ENCODE measurements around the gene CLEC4G.

The CLEC4G gene

GRCh38 chr19:7706188-7706954 lies 25.5 kb downstream of the CLEC4G start:
- TF ChIP-seq EZH2 (optimal IDR thresholded peaks at IDR 0.05; ENCODE audit: low read depth, low read length) (no peak), CTCF (IDR thresholded peaks at IDR 0.05; ENCODE audit: low read length) (no peak), EZH2phosphoT487 (IDR thresholded peaks at IDR 0.05; ENCODE audit: low read length) (no peak)
- H3K36me3 ChIP-seq (replicated peaks; ENCODE audit: insufficient read depth, low read length), result no peaks in the 10 kb centered on the region
- DNase-seq, result no peak
- H4K20me1 ChIP-seq (ENCODE audit: insufficient read depth, low read length), result no peaks in the 10 kb centered on the region
- H3K4me1 ChIP-seq (ENCODE audit: low read length), result no peaks in the 10 kb centered on the region
- H2AFZ ChIP-seq (ENCODE audit: low read length), result no peak overlapping the region
- no peak overlapping the region for H3K27ac ChIP-seq (ENCODE audit: low read length)
- H3K79me2 ChIP-seq (ENCODE audit: low read length), result no peaks in the 10 kb centered on the region
- H3F3A ChIP-seq (ENCODE audit: insufficient read depth, low read length), result no peaks in the 10 kb centered on the region
- no peak overlapping the region for H3K9ac ChIP-seq (ENCODE audit: low read length)
- peaks cover 89% of the 10 kb centered on the region for H3K27me3 ChIP-seq (replicated peaks; ENCODE audit: insufficient read depth, low read length)
- no peaks in the 10 kb centered on the region for H3K9me3 ChIP-seq (replicated peaks; ENCODE audit: insufficient read depth, low read length)
- H3K4me2 ChIP-seq (ENCODE audit: low read depth, low read length), result no peak overlapping the region
- H3K4me3 ChIP-seq (ENCODE audit: low read length), result no peak overlapping the region
- no peaks in the 10 kb centered on the region for H3K9me2 ChIP-seq (replicated peaks; ENCODE audit: insufficient read depth, low read length)

GRCh38 chr19:7705387-7706187 lies 26.3 kb downstream of the CLEC4G start:
- Histone ChIP-seq H4K20me1 (ENCODE audit: insufficient read depth, low read length) (no peaks in the 10 kb centered on the region), H2AFZ (ENCODE audit: low read length) (no peak overlapping the region), H3K27me3 (replicated peaks; ENCODE audit: insufficient read depth, low read length) (peaks cover 85% of the 10 kb centered on the region), H3K9me3 (replicated peaks; ENCODE audit: insufficient read depth, low read length) (no peaks in the 10 kb centered on the region), H3K9me2 (replicated peaks; ENCODE audit: insufficient read depth, low read length) (no peaks in the 10 kb centered on the region), H3K9ac (ENCODE audit: low read length) (no peak overlapping the region), H3K4me3 (ENCODE audit: low read length) (no peak overlapping the region), H3K79me2 (ENCODE audit: low read length) (no peaks in the 10 kb centered on the region), H3K4me1 (ENCODE audit: low read length) (no peaks in the 10 kb centered on the region), H3F3A (ENCODE audit: insufficient read depth, low read length) (no peaks in the 10 kb centered on the region), H3K36me3 (replicated peaks; ENCODE audit: insufficient read depth, low read length) (no peaks in the 10 kb centered on the region), H3K27ac (ENCODE audit: low read length) (no peak overlapping the region), H3K4me2 (ENCODE audit: low read depth, low read length) (no peak overlapping the region; the same call in 1 of the 2 replicates)
- TF ChIP-seq EZH2phosphoT487 (IDR thresholded peaks at IDR 0.05; ENCODE audit: low read length) (no peak), EZH2 (optimal IDR thresholded peaks at IDR 0.05; ENCODE audit: low read depth, low read length) (no peak), CTCF (IDR thresholded peaks at IDR 0.05; ENCODE audit: low read length) (no peak)
- DNase-seq, result no peak

- no peak overlapping the region for H3K4me2 ChIP-seq (ENCODE audit: low read depth, low read length)
- peaks cover 84% of the 10 kb centered on the region for H3K27me3 ChIP-seq (replicated peaks; ENCODE audit: insufficient read depth, low read length)
- H3F3A ChIP-seq (ENCODE audit: insufficient read depth, low read length), result no peaks in the 10 kb centered on the region
- no peak overlapping the region for H2AFZ ChIP-seq (ENCODE audit: low read length)
- no peaks in the 10 kb centered on the region for H3K9me2 ChIP-seq (replicated peaks; ENCODE audit: insufficient read depth, low read length)
- H3K27ac ChIP-seq (ENCODE audit: low read length), result no peak overlapping the region
- H3K79me2 ChIP-seq (ENCODE audit: low read length), result no peaks in the 10 kb centered on the region
- H3K9me3 ChIP-seq (replicated peaks; ENCODE audit: insufficient read depth, low read length), result no peaks in the 10 kb centered on the region
- TF ChIP-seq CTCF (IDR thresholded peaks at IDR 0.05; ENCODE audit: low read length), result no peak
- no peak for TF ChIP-seq EZH2phosphoT487 (IDR thresholded peaks at IDR 0.05; ENCODE audit: low read length)
- no peak for TF ChIP-seq EZH2 (optimal IDR thresholded peaks at IDR 0.05; ENCODE audit: low read depth, low read length)
- no peak for DNase-seq
- no peaks in the 10 kb centered on the region for H3K36me3 ChIP-seq (replicated peaks; ENCODE audit: insufficient read depth, low read length)
- no peak overlapping the region for H3K4me3 ChIP-seq (ENCODE audit: low read length)
- no peaks in the 10 kb centered on the region for H4K20me1 ChIP-seq (ENCODE audit: insufficient read depth, low read length)
- H3K9ac ChIP-seq (ENCODE audit: low read length), result no peak overlapping the region
- H3K4me1 ChIP-seq (ENCODE audit: low read length), result no peaks in the 10 kb centered on the region
These were observed 27.4 kb downstream of the CLEC4G start for GRCh38 chr19:7704280-7705060.
